Astrocyte (in vitro differentiated cells and primary cell): ENCODE measurements around the gene PPL.

Experiments used
- CTCF ChIP-seq: IDR thresholded peaks from 2 replicates; pipeline ENCODE4 v1.5.1; 2011; ENCODE audit warnings: low read depth, mild to moderate bottlenecking, inconsistent platforms, low read length, moderate library complexity; ENCODE audit not compliant: insufficient read depth
- EZH2 ChIP-seq: IDR thresholded peaks from 2 replicates; pipeline ENCODE4 v1.6.1; 2012; ENCODE audit warnings: mild to moderate bottlenecking, low read length, inconsistent platforms; ENCODE audit not compliant: insufficient read depth

GRCh38 chr16:4882000-4882632, 54.8 kb downstream of the PPL start:
- TF ChIP-seq CTCF (no peak), EZH2 (no peak)
